Eye (tissue), 1 donor: ENCODE data around the gene TNMD.

Experiments
- DNase-seq: peaks from one replicate; pipeline ENCODE4 v3.0.0-alpha.2; 2015

Gene TNMD

DNA sequence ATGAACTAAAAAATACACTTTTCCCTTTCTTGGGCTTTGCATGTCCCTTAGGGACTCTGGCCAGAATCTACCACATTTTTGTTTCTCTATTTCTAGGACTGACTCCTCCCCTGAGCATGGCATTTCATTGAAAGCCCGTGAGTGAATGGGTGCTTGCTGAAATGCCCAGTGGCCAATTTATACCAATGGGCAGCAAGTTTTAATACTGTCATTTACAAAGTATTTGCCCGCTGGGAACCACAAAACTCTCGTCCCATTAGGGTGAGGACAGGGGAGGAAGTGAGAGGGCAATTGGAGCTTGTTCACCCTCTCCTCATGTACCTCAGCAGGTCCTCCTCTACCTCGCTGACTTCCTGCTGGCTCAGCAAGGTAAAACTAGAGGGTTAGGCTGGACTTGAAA lies 60.4 kb downstream of the TNMD start:
- no peak for DNase-seq

DNA sequence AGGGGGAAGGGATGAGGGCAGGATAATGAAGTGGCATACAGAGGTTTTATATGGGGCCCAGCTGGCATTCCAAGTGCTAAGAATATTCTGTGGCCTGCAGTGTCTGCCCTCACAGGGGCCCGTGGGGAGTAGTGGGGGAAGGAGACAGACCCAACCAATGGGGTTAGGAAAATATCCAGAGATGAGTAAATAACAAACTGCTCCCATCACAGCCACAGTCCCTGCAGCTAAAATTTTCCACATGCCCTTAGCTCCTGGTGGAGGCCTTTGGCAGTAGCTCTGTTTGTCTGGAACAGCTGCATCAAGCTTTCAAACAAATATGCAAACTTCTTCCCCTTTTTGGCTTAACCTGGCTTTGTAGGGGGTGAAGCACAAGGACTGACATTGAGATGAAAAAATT lies 62.4 kb downstream of the TNMD start:
- DNase-seq, result no peak

DNA sequence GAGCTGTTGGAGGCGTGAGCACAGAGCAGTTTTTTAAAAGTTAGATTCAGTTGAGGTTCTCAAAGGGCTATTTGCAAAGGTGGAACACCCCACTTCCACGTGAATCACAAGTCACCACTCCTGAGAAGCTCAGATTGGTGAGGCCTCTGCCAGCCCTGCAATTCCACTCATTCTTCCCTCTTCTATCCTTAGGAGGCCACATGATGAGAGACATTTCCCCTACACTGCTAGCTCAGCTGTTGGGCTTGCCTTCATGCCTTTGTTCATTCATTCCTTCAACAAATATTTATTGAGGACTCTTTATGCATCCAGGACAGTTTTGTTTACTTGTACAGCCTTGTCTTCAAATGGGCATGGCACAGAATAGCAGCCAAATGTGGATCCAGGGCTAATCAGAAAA lies 63.0 kb downstream of the TNMD start:
- no peak for DNase-seq

DNA sequence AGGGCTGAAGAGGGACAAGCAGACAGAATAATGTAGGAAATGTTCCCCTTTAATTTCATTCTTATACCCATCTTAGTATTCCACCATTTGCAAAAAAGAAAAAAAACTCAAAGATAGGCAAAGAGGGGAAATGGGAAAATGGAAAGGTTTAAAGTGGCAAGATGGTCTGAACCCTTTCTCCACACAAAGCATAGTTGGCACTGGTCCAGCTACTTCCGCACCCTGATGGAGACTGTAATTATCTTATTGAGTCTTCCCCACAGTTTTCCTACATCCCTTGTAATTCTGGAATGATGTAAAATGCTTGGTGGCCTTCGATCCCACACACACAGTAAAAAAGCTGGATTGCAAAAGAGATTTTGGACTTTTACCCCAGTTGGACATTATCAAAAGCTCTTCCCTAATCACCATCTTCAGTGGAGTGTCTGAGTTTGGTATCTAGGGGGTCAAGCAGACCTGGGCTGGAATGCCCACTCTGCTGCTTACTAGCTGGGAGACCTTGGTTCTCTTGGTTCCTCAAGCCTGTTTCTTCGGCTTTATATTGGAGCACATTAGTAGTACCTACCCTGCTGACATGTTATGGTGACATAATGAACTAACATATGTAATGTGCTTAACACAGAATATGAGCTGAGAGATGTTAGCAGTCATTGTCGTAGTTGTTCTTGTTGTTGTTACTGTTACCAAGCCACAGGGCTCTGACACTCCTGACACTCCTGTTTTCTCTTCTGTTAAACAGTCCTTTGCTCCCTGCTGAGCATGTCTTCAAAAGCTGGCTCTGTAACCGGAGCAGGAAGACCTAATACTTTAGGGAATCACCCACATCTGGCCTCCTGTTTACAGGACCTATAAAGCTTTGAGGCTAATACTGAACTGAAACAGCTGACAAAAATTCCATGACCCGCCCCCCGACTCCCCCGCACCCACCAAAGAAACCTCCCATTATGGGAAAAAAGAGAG lies 64.0 kb downstream of the TNMD start:
- peak; percentile 43 for DNase-seq
